ENCODE data around the gene TMEM198.

Gene TMEM198

GRCh38 chr2:219541611-219542180 is 2.1 kb upstream of the TMEM198 start:
- Histone ChIP-seq H3K4me3 (ENCODE audit: low read length) (peak overlapping the region; percentile 64), H3K27ac (ENCODE audit: low read length) (no peak overlapping the region), H3K36me3 (ENCODE audit: control insufficient read depth, low read depth, low read length) (peaks cover 11% of the 10 kb centered on the region), H3K9ac (ENCODE audit: low read length) (no peak overlapping the region), H3K9me3 (ENCODE audit: control insufficient read depth, low read depth, low read length) (no peaks in the 10 kb centered on the region), H3K27me3 (ENCODE audit: control insufficient read depth, insufficient read depth, low read length) (peaks cover 31% of the 10 kb centered on the region), H3K4me1 (ENCODE audit: control insufficient read depth, low read depth, low read length) (peaks cover 25% of the 10 kb centered on the region)

GRCh38 chr2:219542931-219543595 is 765 bp upstream of the TMEM198 start:
- Histone ChIP-seq H3K27ac (ENCODE audit: low read length) (no peak overlapping the region), H3K9ac (ENCODE audit: low read length) (peak overlapping the region; percentile 40), H3K27me3 (ENCODE audit: control insufficient read depth, insufficient read depth, low read length) (peaks cover 31% of the 10 kb centered on the region), H3K9me3 (ENCODE audit: control insufficient read depth, low read depth, low read length) (no peaks in the 10 kb centered on the region), H3K36me3 (ENCODE audit: control insufficient read depth, low read depth, low read length) (peaks cover 11% of the 10 kb centered on the region), H3K4me3 (ENCODE audit: low read length) (peak overlapping the region; percentile 64), H3K4me1 (ENCODE audit: control insufficient read depth, low read depth, low read length) (peaks cover 18% of the 10 kb centered on the region)

GRCh38 chr2:219544567-219544966 is 739 bp downstream of the TMEM198 start:
- Histone ChIP-seq H3K9me3 (ENCODE audit: control insufficient read depth, low read depth, low read length) (no peaks in the 10 kb centered on the region), H3K27ac (ENCODE audit: low read length) (no peak overlapping the region), H3K4me1 (ENCODE audit: control insufficient read depth, low read depth, low read length) (peaks cover 11% of the 10 kb centered on the region), H3K27me3 (ENCODE audit: control insufficient read depth, insufficient read depth, low read length) (peaks cover 31% of the 10 kb centered on the region), H3K36me3 (ENCODE audit: control insufficient read depth, low read depth, low read length) (peaks cover 11% of the 10 kb centered on the region), H3K9ac (ENCODE audit: low read length) (peak overlapping the region; percentile 59), H3K4me3 (ENCODE audit: low read length) (peak overlapping the region; percentile 64)

GRCh38 chr2:219545295-219545942 is 1.6 kb downstream of the TMEM198 start:
- peaks cover 32% of the 10 kb centered on the region for H3K27me3 ChIP-seq (ENCODE audit: control insufficient read depth, insufficient read depth, low read length)
- H3K27ac ChIP-seq (ENCODE audit: low read length), result no peak overlapping the region
- H3K9me3 ChIP-seq (ENCODE audit: control insufficient read depth, low read depth, low read length), result no peaks in the 10 kb centered on the region
- no peak overlapping the region for H3K4me3 ChIP-seq (ENCODE audit: low read length)
- H3K36me3 ChIP-seq (ENCODE audit: control insufficient read depth, low read depth, low read length), result peaks cover 10% of the 10 kb centered on the region
- peaks cover 11% of the 10 kb centered on the region for H3K4me1 ChIP-seq (ENCODE audit: control insufficient read depth, low read depth, low read length)
- no peak overlapping the region for H3K9ac ChIP-seq (ENCODE audit: low read length)

- no peaks in the 10 kb centered on the region for H3K9me3 ChIP-seq (ENCODE audit: control insufficient read depth, low read depth, low read length)
- H3K36me3 ChIP-seq (ENCODE audit: control insufficient read depth, low read depth, low read length), result peaks cover 4% of the 10 kb centered on the region
- no peak overlapping the region for H3K4me3 ChIP-seq (ENCODE audit: low read length)
- H3K4me1 ChIP-seq (ENCODE audit: control insufficient read depth, low read depth, low read length), result peaks cover 13% of the 10 kb centered on the region
- H3K27ac ChIP-seq (ENCODE audit: low read length), result no peak overlapping the region
- H3K27me3 ChIP-seq (ENCODE audit: control insufficient read depth, insufficient read depth, low read length), result peaks cover 37% of the 10 kb centered on the region
- H3K9ac ChIP-seq (ENCODE audit: low read length), result no peak overlapping the region
These were observed 2.1 kb downstream of the TMEM198 start for GRCh38 chr2:219545943-219546352.

GRCh38 chr2:219547621-219548020 is 3.8 kb downstream of the TMEM198 start:
- H3K27ac ChIP-seq (ENCODE audit: low read length), result no peak overlapping the region
- peaks cover 10% of the 10 kb centered on the region for H3K4me1 ChIP-seq (ENCODE audit: control insufficient read depth, low read depth, low read length)
- H3K36me3 ChIP-seq (ENCODE audit: control insufficient read depth, low read depth, low read length), result no peaks in the 10 kb centered on the region
- no peaks in the 10 kb centered on the region for H3K9me3 ChIP-seq (ENCODE audit: control insufficient read depth, low read depth, low read length)
- H3K9ac ChIP-seq (ENCODE audit: low read length), result no peak overlapping the region
- no peak overlapping the region for H3K4me3 ChIP-seq (ENCODE audit: low read length)
- peaks cover 33% of the 10 kb centered on the region for H3K27me3 ChIP-seq (ENCODE audit: control insufficient read depth, insufficient read depth, low read length)

GRCh38 chr2:219548990-219549389 is 5.2 kb downstream of the TMEM198 start:
- Histone ChIP-seq H3K36me3 (ENCODE audit: control insufficient read depth, low read depth, low read length) (no peaks in the 10 kb centered on the region), H3K4me3 (ENCODE audit: low read length) (no peak overlapping the region), H3K27ac (ENCODE audit: low read length) (no peak overlapping the region), H3K4me1 (ENCODE audit: control insufficient read depth, low read depth, low read length) (peaks cover 14% of the 10 kb centered on the region), H3K27me3 (ENCODE audit: control insufficient read depth, insufficient read depth, low read length) (peaks cover 44% of the 10 kb centered on the region), H3K9me3 (ENCODE audit: control insufficient read depth, low read depth, low read length) (no peaks in the 10 kb centered on the region), H3K9ac (ENCODE audit: low read length) (no peak overlapping the region)

GRCh38 chr2:219549619-219550018 is 5.8 kb downstream of the TMEM198 start:
- no peak overlapping the region for H3K9ac ChIP-seq (ENCODE audit: low read length)
- peaks cover 42% of the 10 kb centered on the region for H3K27me3 ChIP-seq (ENCODE audit: control insufficient read depth, insufficient read depth, low read length)
- H3K4me3 ChIP-seq (ENCODE audit: low read length), result no peak overlapping the region
- no peak overlapping the region for H3K27ac ChIP-seq (ENCODE audit: low read length)
- H3K4me1 ChIP-seq (ENCODE audit: control insufficient read depth, low read depth, low read length), result peaks cover 9% of the 10 kb centered on the region
- H3K36me3 ChIP-seq (ENCODE audit: control insufficient read depth, low read depth, low read length), result no peaks in the 10 kb centered on the region
- no peaks in the 10 kb centered on the region for H3K9me3 ChIP-seq (ENCODE audit: control insufficient read depth, low read depth, low read length)

GRCh38 chr2:219551441-219552381 is 7.9 kb downstream of the TMEM198 start:
- Histone ChIP-seq H3K27me3 (ENCODE audit: control insufficient read depth, insufficient read depth, low read length) (peaks cover 27% of the 10 kb centered on the region), H3K4me1 (ENCODE audit: control insufficient read depth, low read depth, low read length) (peaks cover 9% of the 10 kb centered on the region), H3K9me3 (ENCODE audit: control insufficient read depth, low read depth, low read length) (no peaks in the 10 kb centered on the region), H3K36me3 (ENCODE audit: control insufficient read depth, low read depth, low read length) (no peaks in the 10 kb centered on the region), H3K27ac (ENCODE audit: low read length) (no peak overlapping the region), H3K9ac (ENCODE audit: low read length) (peak overlapping the region; percentile 30), H3K4me3 (ENCODE audit: low read length) (peak overlapping the region; percentile 82)

GRCh38 chr2:219552382-219553167 is 8.7 kb downstream of the TMEM198 start:
- Histone ChIP-seq H3K4me3 (ENCODE audit: low read length) (peak overlapping the region; percentile 82), H3K9me3 (ENCODE audit: control insufficient read depth, low read depth, low read length) (no peaks in the 10 kb centered on the region), H3K4me1 (ENCODE audit: control insufficient read depth, low read depth, low read length) (peaks cover 9% of the 10 kb centered on the region), H3K36me3 (ENCODE audit: control insufficient read depth, low read depth, low read length) (no peaks in the 10 kb centered on the region), H3K27ac (ENCODE audit: low read length) (no peak overlapping the region), H3K9ac (ENCODE audit: low read length) (peak overlapping the region; percentile 30), H3K27me3 (ENCODE audit: control insufficient read depth, insufficient read depth, low read length) (peaks cover 27% of the 10 kb centered on the region)

GRCh38 chr2:219553168-219553417 is 9.3 kb downstream of the TMEM198 start:
- H3K4me1 ChIP-seq (ENCODE audit: control insufficient read depth, low read depth, low read length), result peaks cover 9% of the 10 kb centered on the region
- H3K27me3 ChIP-seq (ENCODE audit: control insufficient read depth, insufficient read depth, low read length), result peaks cover 27% of the 10 kb centered on the region
- H3K27ac ChIP-seq (ENCODE audit: low read length), result no peak overlapping the region
- no peaks in the 10 kb centered on the region for H3K9me3 ChIP-seq (ENCODE audit: control insufficient read depth, low read depth, low read length)
- H3K36me3 ChIP-seq (ENCODE audit: control insufficient read depth, low read depth, low read length), result no peaks in the 10 kb centered on the region
- H3K4me3 ChIP-seq (ENCODE audit: low read length), result peak overlapping the region; percentile 82
- no peak overlapping the region for H3K9ac ChIP-seq (ENCODE audit: low read length)

All from iPS-18a (cell line).